Measurements from ENCODE around the gene MTTP. TPM values are rescaled to one million over a fixed set of nuclear protein-coding genes. Genes with fewer than 3 reads are reported as not detected.

MTTP gene
- total and polyA plus RNA-seq, 9 donors = 0.67 to 4.8 (median 2.2) TPM

- Histone ChIP-seq H3K27ac (no peak overlapping the region), H3K27me3 (no peaks in the 10 kb centered on the region), H3K4me3 (no peak overlapping the region), H3K9me3 (no peaks in the 10 kb centered on the region), H3K4me1 (ENCODE audit: insufficient read depth) (peaks cover 1% of the 10 kb centered on the region), H3K36me3 (no peaks in the 10 kb centered on the region)
- DNase-seq = no peak
- WGBS, 3 donors = 81 to 92% (median 91%) methylated on average over 3 of the region's 3 CpGs
- intact Hi-C loops (cut with DNase I) = no loop called here
- TF ChIP-seq POLR2A (IDR thresholded peaks at IDR 0.05) (no peak), CTCF (IDR thresholded peaks at IDR 0.05) (no peak), EP300 (IDR thresholded peaks at IDR 0.05) (no peak)
These were observed 61.0 kb downstream of the MTTP start for GRCh38 chr4:99635601-99636000.

GRCh38 chr4:99636422-99636821 lies 61.8 kb downstream of the MTTP start:
- Histone ChIP-seq H3K4me1 (ENCODE audit: insufficient read depth) (peaks cover 1% of the 10 kb centered on the region), H3K4me3 (no peak overlapping the region), H3K27me3 (no peaks in the 10 kb centered on the region), H3K9me3 (no peaks in the 10 kb centered on the region), H3K36me3 (no peaks in the 10 kb centered on the region), H3K27ac (no peak overlapping the region)
- 75 to 82% (median 77%) methylated on average over 2 of the region's 2 CpGs for WGBS, 3 donors
- DNase-seq = no peak
- intact Hi-C loops (cut with DNase I) = no loop called here
- no peak for TF ChIP-seq CTCF (IDR thresholded peaks at IDR 0.05)
- TF ChIP-seq EP300 (IDR thresholded peaks at IDR 0.05) = no peak
- TF ChIP-seq POLR2A (IDR thresholded peaks at IDR 0.05) = no peak

GRCh38 chr4:99637174-99637573 lies 62.5 kb downstream of the MTTP start:
- H3K4me3 ChIP-seq = no peak overlapping the region
- WGBS, 3 donors = 63 to 74% (median 70%) methylated on average over 5 of the region's 5 CpGs
- H3K4me1 ChIP-seq (ENCODE audit: insufficient read depth) = peaks cover 1% of the 10 kb centered on the region
- TF ChIP-seq POLR2A (IDR thresholded peaks at IDR 0.05) (no peak), EP300 (IDR thresholded peaks at IDR 0.05) (no peak), CTCF (IDR thresholded peaks at IDR 0.05) (no peak)
- no peaks in the 10 kb centered on the region for H3K27me3 ChIP-seq
- intact Hi-C loops (cut with DNase I) = no loop called here
- H3K36me3 ChIP-seq = no peaks in the 10 kb centered on the region
- H3K9me3 ChIP-seq = no peaks in the 10 kb centered on the region
- DNase-seq = no peak
- H3K27ac ChIP-seq = no peak overlapping the region

- intact Hi-C loops (cut with DNase I) = loop anchor here in 1 of 4 donors (10.0 kb wide), 1 partner anchor 76 kb away; the partner anchor contains the start of gene TRMT10A
- H3K27me3 ChIP-seq = no peaks in the 10 kb centered on the region
- no peak overlapping the region for H3K27ac ChIP-seq
- no peak overlapping the region for H3K4me3 ChIP-seq
- TF ChIP-seq CTCF (IDR thresholded peaks at IDR 0.05) (no peak), EP300 (IDR thresholded peaks at IDR 0.05) (no peak), POLR2A (IDR thresholded peaks at IDR 0.05) (no peak)
- no peaks in the 10 kb centered on the region for H3K36me3 ChIP-seq
- no peak for DNase-seq
- H3K4me1 ChIP-seq (ENCODE audit: insufficient read depth) = peaks cover 9% of the 10 kb centered on the region
- no peaks in the 10 kb centered on the region for H3K9me3 ChIP-seq
- WGBS, 3 donors = 76 to 92% (median 81%) methylated on average over 2 of the region's 2 CpGs
These were observed 66.1 kb downstream of the MTTP start for GRCh38 chr4:99640676-99641075.

Measured in ovary (tissue), 9 donors.